SK-N-SH treated with all-trans-retinoic acid at 6 μM for 48 hours (cell line): Measurements from ENCODE around the gene LRRC4B.
"Not testable (repeated sequence)": the region's sequence is repeated elsewhere in the genome, so short reads cannot be mapped to it uniquely, and the experiment has no call there.

Experiments used
- ATAC-seq: fragments of 200-7000 bp; cut with Tn5 transposase; 3 replicates; pipeline ENCODE4 v1.9.1; 2020; ENCODE audit warnings: mild to moderate bottlenecking, moderate library complexity
- ARNTL ChIP-seq: fragments of 450-650 bp; formaldehyde crosslinking; IDR thresholded peaks from 2 replicates; pipeline ENCODE4 v1.5.0; 2020; ENCODE audit warnings: low read depth, mild to moderate bottlenecking, moderate library complexity, borderline replicate concordance
- CSDC2 ChIP-seq: fragments of 250-450 bp; sonication (Bioruptor Pico); IDR thresholded peaks from 2 replicates; pipeline ENCODE4 v1.5.0; 2020; ENCODE audit warnings: mild to moderate bottlenecking, moderate library complexity
- ISL1 ChIP-seq: fragments of 250-450 bp; sonication (Bioruptor Pico); IDR thresholded peaks from 2 replicates; pipeline ENCODE4 v2.1.2; 2022; ENCODE audit warnings: mild to moderate bottlenecking, moderate library complexity
- OSR1 ChIP-seq: fragments of 250-450 bp; sonication (Bioruptor Pico); IDR thresholded peaks from 2 replicates; pipeline ENCODE4 v1.8.0; 2022; ENCODE audit warnings: moderate library complexity, mild to moderate bottlenecking, inconsistent platforms
- PPARA ChIP-seq: fragments of 250-450 bp; sonication (Bioruptor Pico); IDR thresholded peaks from 2 replicates; pipeline ENCODE4 v1.5.0; 2020; ENCODE audit warnings: mild to moderate bottlenecking, borderline replicate concordance
- RARB ChIP-seq: fragments of 250-450 bp; sonication (Bioruptor Pico); IDR thresholded peaks from 2 replicates; pipeline ENCODE4 v1.8.0; 2021; ENCODE audit warnings: mild to moderate bottlenecking, moderate library complexity
- SNAI2 ChIP-seq: fragments of 250-450 bp; sonication (Bioruptor Pico); IDR thresholded peaks from 2 replicates; pipeline ENCODE4 v1.5.0; 2020; ENCODE audit warnings: mild to moderate bottlenecking, moderate library complexity
- TCF4 ChIP-seq: fragments of 250-450 bp; sonication (Bioruptor Pico); IDR thresholded peaks from 2 replicates; pipeline ENCODE4 v1.8.0; 2021; ENCODE audit warnings: mild to moderate bottlenecking, moderate library complexity, borderline replicate concordance
- ZFP3 ChIP-seq: fragments of 250-450 bp; sonication (Bioruptor Pico); IDR thresholded peaks from 2 replicates; pipeline ENCODE4 v1.5.0; 2020; ENCODE audit warnings: mild to moderate bottlenecking, moderate library complexity
- ZFP30 ChIP-seq: fragments of 450-650 bp; formaldehyde crosslinking; IDR thresholded peaks from 2 replicates; pipeline ENCODE4 v1.5.0; 2022; ENCODE audit warnings: mild to moderate bottlenecking, moderate library complexity
- ZNF565 ChIP-seq: fragments of 450-650 bp; formaldehyde crosslinking; conservative IDR thresholded peaks from 2 replicates; pipeline ENCODE4 v1.5.0; 2020; ENCODE audit warnings: low read depth, mild to moderate bottlenecking, moderate library complexity
- ZNF70 ChIP-seq: fragments of 450-650 bp; formaldehyde crosslinking; IDR thresholded peaks from 2 replicates; pipeline ENCODE4 v1.5.0; 2020; ENCODE audit warnings: mild to moderate bottlenecking, moderate library complexity
- ZNF8 ChIP-seq: fragments of 450-650 bp; formaldehyde crosslinking; IDR thresholded peaks from 2 replicates; pipeline ENCODE4 v1.5.0; 2020; ENCODE audit warnings: mild to moderate bottlenecking, moderate library complexity
- TF ChIP-seq, protein P1 (sequence below): fragments of 250-450 bp; sonication (Bioruptor Pico); IDR thresholded peaks from 2 replicates; pipeline ENCODE4 v1.5.0; 2020; ENCODE audit warnings: mild to moderate bottlenecking, moderate library complexity
- TF ChIP-seq, protein P2 (sequence below): fragments of 250-450 bp; sonication (Bioruptor Pico); IDR thresholded peaks from 2 replicates; pipeline ENCODE4 v1.5.1; 2020; ENCODE audit warnings: low read depth, mild to moderate bottlenecking, moderate library complexity
- TF ChIP-seq, protein P3 (sequence below): fragments of 250-450 bp; sonication (Bioruptor Pico); IDR thresholded peaks from 2 replicates; pipeline ENCODE4 v1.5.1; 2021; ENCODE audit warnings: mild to moderate bottlenecking, moderate library complexity
- TF ChIP-seq, protein P4 (sequence below): fragments of 250-450 bp; sonication (Bioruptor Pico); IDR thresholded peaks from 2 replicates; pipeline ENCODE4 v1.8.0; 2020; ENCODE audit warnings: mild to moderate bottlenecking, moderate library complexity, borderline replicate concordance

LRRC4B gene, protein sequence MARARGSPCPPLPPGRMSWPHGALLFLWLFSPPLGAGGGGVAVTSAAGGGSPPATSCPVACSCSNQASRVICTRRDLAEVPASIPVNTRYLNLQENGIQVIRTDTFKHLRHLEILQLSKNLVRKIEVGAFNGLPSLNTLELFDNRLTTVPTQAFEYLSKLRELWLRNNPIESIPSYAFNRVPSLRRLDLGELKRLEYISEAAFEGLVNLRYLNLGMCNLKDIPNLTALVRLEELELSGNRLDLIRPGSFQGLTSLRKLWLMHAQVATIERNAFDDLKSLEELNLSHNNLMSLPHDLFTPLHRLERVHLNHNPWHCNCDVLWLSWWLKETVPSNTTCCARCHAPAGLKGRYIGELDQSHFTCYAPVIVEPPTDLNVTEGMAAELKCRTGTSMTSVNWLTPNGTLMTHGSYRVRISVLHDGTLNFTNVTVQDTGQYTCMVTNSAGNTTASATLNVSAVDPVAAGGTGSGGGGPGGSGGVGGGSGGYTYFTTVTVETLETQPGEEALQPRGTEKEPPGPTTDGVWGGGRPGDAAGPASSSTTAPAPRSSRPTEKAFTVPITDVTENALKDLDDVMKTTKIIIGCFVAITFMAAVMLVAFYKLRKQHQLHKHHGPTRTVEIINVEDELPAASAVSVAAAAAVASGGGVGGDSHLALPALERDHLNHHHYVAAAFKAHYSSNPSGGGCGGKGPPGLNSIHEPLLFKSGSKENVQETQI

DNA sequence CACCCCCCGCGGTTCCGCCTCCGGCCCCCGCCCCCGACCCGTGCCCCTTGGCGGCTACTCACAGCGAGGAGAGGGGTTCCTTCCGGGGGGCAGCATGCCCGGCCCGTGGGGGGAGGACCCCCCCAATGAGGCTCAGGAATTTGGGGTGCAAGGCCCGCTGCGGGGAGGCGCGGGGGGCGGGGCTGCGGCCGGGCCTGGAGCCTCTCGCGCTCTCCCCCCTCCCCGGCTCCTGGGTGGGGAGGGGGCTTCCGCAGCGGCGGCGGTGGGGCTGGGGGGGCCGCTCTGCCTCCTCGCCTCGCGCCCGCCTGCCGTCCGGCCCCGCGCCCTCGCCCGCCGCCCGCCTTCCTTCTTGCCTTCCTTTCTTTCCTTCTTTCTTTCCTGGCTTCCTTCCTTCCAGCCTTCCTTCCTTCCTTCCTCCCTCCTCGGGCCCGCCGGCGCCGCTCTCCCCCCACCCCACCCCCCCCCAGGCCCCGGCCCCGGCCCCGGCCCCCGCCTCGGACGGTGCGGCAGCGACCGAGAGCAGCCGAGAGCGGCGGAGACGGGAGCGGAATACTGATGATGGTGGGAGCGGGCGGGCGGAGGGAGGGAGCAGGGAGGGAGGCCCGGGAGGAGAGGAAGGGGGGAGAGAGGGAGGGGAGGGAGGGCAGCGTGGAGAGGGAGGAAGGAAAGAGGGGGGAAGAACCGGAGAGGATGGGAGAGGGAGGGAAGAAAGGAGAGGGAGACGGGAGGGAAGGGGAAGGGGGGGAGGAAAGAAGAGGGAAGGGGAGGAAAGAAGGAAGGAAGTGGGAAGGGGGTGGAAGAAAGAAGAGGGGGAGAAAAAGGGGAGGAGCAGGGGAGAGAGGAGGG, at the start of gene LRRC4B:
LRRC4B (minus strand) TSS at position 554 of the 846 bp plus-strand sequence. CDS start 19,597 bp downstream, outside the sequence.
- TF ChIP-seq ARNTL (CRISPR knock-in tag) = no peak
- TF ChIP-seq OSR1 (CRISPR knock-in tag) = no peak
- peak; percentile 55 for ATAC-seq

DNA sequence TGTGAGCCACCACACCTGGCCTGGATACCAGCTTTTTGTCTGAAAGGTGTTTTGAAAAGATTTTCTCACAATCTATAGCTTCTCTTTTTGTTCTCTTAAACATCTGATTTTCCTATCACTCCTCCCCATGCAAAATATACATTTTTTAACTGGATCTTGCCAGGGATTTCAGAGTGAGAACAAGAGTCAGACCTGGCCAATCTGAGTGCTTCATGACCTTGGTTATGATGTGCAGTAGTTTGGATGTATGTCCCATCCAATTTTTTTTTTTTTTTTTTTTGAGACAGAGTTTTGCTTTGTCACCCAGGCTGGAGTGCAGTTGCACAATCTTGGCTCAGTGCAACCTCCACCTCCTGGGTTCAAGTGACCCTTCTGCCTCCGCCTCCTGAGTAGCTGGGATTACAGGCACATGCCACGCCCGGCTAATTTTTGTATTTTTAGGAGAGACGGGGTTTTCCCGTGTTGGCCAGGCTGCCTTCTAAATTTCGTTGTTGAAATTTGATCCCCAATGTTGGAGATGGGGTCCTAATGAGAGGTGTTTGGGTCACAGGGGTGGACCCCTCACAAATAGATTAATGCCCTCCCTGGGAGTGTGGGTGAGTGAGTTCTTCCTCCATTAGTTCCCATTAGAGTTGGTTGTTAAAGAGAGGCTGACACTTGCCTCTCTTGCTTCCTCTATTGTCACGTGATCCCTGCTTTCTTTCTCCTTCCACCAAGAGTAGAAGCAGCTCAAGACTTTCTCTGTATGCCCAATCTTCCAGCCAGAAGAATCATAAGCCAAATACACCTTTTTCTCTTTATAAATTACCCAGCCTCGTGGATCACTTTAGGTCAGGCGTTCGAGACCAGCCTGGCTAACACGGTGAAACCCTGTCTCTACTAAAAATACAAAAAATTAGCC, 44.5 kb upstream of the LRRC4B start:
- not testable (repeated sequence) for ATAC-seq

DNA sequence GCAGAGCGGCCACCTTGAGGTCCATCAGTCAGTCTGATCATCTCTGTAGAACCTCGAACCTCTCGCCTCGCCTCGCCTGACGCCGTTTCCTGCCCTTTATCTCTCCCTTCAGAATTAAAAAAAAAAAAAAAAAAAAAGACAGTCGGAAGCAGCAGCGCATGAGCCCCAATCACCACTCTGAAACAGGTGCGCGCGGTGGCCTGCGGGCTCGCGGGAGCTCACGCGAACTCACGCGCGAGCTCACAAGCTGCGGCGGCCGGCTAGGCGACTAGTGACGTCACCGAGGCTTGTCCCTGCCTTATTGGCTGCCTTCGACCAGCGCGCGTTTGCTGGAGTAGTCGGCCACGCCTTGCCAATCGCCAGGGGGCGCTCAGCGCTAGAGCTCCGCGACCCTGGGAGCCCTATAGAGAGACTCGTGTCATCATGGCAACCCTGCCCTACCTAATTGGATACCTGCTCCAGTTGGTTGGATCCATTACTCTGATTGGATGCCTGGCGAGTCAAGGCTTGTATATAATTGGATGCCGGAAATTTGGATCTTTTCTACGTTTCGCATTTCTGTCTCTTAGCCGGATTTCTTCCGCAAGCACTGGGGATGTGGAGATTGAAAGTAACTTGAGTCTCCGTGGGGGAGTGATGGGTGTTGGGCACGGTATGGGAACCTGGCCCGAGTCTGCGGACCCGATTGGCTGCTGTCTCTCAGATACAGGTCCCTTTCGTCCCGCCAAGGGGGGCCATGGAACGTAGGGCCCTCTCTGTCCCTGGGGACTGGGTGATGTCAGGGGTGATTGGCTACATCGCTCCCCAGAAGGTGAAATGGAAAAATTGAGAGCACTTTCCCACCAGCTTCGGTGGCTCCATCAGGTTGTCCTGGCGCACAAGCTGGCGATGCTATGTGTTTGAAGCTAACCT, 39.9 kb upstream of the LRRC4B start:
- ATAC-seq = peak; percentile 81
- TF ChIP-seq SNAI2 (CRISPR knock-in tag) = 0 out of 2 replicates have a peak, but pooled peaks have one; percentile 47
- TF ChIP-seq, protein P1, sequence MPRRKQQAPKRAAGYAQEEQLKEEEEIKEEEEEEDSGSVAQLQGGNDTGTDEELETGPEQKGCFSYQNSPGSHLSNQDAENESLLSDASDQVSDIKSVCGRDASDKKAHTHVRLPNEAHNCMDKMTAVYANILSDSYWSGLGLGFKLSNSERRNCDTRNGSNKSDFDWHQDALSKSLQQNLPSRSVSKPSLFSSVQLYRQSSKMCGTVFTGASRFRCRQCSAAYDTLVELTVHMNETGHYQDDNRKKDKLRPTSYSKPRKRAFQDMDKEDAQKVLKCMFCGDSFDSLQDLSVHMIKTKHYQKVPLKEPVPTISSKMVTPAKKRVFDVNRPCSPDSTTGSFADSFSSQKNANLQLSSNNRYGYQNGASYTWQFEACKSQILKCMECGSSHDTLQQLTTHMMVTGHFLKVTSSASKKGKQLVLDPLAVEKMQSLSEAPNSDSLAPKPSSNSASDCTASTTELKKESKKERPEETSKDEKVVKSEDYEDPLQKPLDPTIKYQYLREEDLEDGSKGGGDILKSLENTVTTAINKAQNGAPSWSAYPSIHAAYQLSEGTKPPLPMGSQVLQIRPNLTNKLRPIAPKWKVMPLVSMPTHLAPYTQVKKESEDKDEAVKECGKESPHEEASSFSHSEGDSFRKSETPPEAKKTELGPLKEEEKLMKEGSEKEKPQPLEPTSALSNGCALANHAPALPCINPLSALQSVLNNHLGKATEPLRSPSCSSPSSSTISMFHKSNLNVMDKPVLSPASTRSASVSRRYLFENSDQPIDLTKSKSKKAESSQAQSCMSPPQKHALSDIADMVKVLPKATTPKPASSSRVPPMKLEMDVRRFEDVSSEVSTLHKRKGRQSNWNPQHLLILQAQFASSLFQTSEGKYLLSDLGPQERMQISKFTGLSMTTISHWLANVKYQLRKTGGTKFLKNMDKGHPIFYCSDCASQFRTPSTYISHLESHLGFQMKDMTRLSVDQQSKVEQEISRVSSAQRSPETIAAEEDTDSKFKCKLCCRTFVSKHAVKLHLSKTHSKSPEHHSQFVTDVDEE (CRISPR knock-in tag) = no peak
- TF ChIP-seq, protein P2, sequence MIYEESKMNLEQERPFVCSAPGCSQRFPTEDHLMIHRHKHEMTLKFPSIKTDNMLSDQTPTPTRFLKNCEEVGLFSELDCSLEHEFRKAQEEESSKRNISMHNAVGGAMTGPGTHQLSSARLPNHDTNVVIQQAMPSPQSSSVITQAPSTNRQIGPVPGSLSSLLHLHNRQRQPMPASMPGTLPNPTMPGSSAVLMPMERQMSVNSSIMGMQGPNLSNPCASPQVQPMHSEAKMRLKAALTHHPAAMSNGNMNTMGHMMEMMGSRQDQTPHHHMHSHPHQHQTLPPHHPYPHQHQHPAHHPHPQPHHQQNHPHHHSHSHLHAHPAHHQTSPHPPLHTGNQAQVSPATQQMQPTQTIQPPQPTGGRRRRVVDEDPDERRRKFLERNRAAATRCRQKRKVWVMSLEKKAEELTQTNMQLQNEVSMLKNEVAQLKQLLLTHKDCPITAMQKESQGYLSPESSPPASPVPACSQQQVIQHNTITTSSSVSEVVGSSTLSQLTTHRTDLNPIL = no peak

DNA sequence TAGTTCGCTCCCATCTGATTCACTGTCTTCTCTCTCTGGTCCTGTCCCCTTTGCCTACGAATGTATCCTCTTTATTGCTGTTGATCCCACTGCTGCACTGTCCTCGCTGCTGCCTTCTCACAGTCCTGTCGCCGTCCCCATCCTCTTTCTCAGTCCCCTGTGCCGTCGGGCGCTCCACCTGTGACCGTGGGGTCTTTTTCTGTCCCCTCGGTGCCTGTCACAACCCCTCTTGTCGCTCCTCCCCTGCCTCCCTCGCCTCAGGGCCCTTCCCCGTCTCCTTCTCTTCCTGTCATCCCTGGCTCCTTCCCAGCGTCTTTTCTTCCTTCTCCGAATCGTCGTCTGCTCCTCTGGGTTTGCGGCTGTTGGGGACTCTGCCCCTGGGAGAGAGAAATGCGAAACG, 39.2 kb upstream of the LRRC4B start:
- TF ChIP-seq ISL1 (CRISPR knock-in tag) (no peak), ARNTL (CRISPR knock-in tag) (no peak), TCF4 (CRISPR knock-in tag) (no peak), ZNF8 (CRISPR knock-in tag) (no peak), CSDC2 (CRISPR knock-in tag) (no peak), ZNF70 (CRISPR knock-in tag) (no peak), ZFP3 (no peak), ZNF565 (CRISPR knock-in tag) (no peak), RARB (CRISPR knock-in tag) (no peak), SNAI2 (CRISPR knock-in tag) (no peak), ZFP30 (CRISPR knock-in tag) (no peak), PPARA (no peak)
- TF ChIP-seq, protein P2 = no peak
- TF ChIP-seq, protein P1 (CRISPR knock-in tag) = no peak
- TF ChIP-seq, protein P3, sequence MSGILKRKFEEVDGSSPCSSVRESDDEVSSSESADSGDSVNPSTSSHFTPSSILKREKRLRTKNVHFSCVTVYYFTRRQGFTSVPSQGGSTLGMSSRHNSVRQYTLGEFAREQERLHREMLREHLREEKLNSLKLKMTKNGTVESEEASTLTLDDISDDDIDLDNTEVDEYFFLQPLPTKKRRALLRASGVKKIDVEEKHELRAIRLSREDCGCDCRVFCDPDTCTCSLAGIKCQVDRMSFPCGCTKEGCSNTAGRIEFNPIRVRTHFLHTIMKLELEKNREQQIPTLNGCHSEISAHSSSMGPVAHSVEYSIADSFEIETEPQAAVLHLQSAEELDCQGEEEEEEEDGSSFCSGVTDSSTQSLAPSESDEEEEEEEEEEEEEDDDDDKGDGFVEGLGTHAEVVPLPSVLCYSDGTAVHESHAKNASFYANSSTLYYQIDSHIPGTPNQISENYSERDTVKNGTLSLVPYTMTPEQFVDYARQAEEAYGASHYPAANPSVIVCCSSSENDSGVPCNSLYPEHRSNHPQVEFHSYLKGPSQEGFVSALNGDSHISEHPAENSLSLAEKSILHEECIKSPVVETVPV (CRISPR knock-in tag) = no peak
- TF ChIP-seq, protein P4, sequence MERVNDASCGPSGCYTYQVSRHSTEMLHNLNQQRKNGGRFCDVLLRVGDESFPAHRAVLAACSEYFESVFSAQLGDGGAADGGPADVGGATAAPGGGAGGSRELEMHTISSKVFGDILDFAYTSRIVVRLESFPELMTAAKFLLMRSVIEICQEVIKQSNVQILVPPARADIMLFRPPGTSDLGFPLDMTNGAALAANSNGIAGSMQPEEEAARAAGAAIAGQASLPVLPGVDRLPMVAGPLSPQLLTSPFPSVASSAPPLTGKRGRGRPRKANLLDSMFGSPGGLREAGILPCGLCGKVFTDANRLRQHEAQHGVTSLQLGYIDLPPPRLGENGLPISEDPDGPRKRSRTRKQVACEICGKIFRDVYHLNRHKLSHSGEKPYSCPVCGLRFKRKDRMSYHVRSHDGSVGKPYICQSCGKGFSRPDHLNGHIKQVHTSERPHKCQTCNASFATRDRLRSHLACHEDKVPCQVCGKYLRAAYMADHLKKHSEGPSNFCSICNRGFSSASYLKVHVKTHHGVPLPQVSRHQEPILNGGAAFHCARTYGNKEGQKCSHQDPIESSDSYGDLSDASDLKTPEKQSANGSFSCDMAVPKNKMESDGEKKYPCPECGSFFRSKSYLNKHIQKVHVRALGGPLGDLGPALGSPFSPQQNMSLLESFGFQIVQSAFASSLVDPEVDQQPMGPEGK = no peak
- no peak for ATAC-seq
